ENCODE measurements around the gene GRIN3A.

Gene GRIN3A

DNA sequence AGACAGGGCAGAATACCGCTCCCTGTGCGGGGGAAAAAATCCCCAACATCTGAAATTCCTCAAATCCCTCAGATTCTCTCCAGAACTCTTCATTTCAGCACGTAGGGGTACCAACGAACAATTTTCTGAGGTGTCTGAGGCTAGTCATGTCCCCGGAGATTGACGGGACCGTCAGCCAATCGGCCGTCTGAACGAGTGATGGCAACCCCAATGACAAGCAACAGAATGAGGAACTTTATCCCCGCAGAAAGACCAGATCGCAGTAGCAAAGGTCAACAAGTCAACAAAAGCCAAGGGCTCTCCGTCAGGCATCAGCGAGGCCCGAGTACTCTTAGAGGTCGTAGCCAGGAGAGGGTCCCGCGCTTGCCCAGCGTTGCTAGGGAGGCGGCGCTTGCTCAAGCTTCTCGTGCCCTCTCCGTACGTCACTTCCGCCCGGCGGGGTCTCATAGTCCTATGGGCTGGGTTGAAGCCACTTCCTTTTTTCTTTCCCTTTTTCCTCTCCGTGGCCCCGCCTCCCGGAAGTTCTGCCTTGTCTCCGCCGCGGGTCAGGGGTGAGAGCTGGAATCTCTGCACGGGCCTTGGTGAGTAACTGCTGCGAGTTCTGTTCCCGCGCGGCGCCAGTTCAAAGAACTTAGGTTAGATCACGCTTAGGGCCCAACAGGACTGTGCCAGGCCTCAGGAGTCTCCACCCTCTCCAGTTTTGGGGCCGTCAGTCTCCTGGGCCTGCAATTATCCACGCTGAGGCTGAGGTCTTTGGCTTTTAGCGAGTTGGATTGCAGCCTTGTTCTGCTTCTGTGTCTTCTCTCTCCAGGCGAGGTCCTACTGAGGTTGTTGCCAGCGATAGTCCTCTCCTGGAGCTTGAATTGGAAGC, 204.9 kb downstream of the GRIN3A start, which contains the start of gene RNF20:
Gene RNF20 (plus strand): TSS at position 520 of the 871 bp plus-strand sequence. CDS start 1,571 bp downstream, outside the sequence.
- ChIA-PET CTCF (interaction anchor here (0.6 to 2.5 kb wide), 6 partner anchors 11 to 85 kb away, joined by 3 to 16 read pairs (median 4); no protein-coding TSS in a partner anchor), POLR2A (no interaction called here)
- DNase-seq (ENCODE audit: extremely low spot score), result peak; percentile 94
- TF ChIP-seq, protein P1, sequence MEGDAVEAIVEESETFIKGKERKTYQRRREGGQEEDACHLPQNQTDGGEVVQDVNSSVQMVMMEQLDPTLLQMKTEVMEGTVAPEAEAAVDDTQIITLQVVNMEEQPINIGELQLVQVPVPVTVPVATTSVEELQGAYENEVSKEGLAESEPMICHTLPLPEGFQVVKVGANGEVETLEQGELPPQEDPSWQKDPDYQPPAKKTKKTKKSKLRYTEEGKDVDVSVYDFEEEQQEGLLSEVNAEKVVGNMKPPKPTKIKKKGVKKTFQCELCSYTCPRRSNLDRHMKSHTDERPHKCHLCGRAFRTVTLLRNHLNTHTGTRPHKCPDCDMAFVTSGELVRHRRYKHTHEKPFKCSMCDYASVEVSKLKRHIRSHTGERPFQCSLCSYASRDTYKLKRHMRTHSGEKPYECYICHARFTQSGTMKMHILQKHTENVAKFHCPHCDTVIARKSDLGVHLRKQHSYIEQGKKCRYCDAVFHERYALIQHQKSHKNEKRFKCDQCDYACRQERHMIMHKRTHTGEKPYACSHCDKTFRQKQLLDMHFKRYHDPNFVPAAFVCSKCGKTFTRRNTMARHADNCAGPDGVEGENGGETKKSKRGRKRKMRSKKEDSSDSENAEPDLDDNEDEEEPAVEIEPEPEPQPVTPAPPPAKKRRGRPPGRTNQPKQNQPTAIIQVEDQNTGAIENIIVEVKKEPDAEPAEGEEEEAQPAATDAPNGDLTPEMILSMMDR (IDR thresholded peaks at IDR 0.05; ENCODE audit: control extremely low read depth, extremely low read depth, low read depth, missing control alignments), result no peak

DNA sequence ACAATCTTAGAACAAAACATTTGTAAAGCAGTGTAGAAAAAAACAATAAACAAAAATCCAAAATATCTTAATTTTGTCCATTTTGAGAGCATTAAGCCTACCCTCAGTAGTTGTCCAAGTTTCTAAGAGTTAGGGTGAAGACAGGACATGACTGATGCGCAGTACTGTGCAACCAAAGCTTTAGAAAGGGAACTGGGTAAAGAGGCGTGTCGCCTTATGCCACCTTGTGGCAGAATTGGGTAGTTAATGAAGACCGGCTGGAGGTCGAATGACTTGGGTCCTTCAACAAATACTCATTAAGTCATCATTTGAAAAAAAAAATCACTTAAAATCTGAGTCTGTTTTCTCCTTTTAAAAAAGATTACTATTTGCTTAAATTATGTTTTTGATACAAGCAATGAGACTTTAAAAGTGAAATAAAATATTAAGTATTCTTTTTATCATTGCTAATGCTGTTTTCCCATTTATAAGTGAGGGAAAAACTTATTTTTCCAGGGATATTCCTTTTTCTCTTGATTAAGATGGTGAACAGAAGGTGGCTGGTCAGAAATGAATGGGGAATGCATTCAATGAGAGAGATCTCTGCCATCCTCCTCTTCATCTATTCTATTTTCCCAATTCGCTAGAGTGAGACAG, 208.3 kb downstream of the GRIN3A start:
- DNase-seq (ENCODE audit: extremely low spot score), result peak; percentile 70

DNA sequence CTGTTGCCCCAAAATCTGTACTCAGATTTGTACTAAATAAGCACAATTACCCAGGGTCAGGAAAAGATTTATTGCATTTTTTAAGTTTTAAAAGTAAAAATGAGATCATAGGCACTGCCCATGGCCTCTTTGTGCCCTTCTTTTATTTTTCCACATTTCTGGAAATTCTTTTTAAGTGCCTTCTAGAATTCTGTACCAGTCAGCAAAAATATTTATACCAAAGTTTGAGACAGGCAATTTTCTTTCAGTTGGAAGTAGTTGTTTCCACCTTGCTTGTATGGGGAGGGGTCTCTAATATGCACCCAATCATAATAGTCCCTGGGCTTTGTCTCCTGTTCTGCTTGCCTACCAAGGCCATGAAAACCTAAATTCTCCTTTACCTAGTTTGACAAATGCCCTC, 210.4 kb downstream of the GRIN3A start:
- ChIA-PET POLR2A (no interaction called here), CTCF (interaction anchor here (0.8 to 3.5 kb wide), 7 partner anchors 10 to 408 kb away, joined by 3 to 13 read pairs (median 4); no protein-coding TSS in a partner anchor)
- TF ChIP-seq, protein P1 (IDR thresholded peaks at IDR 0.05; ENCODE audit: control extremely low read depth, extremely low read depth, low read depth, missing control alignments), result no peak
- no peak for DNase-seq (ENCODE audit: extremely low spot score)

More for the DNA sequence above, 208.3 kb downstream of the GRIN3A start:
- TF ChIP-seq, protein P1 (IDR thresholded peaks at IDR 0.05; ENCODE audit: control extremely low read depth, extremely low read depth, low read depth, missing control alignments), result peak; percentile 77
- ChIA-PET POLR2A (no interaction called here), CTCF (interaction anchor here (0.6 to 3.6 kb wide), 24 partner anchors 11 to 928 kb away, joined by 3 to 49 read pairs (median 4); partner anchors contain the start of gene ALDOB)

DNA sequence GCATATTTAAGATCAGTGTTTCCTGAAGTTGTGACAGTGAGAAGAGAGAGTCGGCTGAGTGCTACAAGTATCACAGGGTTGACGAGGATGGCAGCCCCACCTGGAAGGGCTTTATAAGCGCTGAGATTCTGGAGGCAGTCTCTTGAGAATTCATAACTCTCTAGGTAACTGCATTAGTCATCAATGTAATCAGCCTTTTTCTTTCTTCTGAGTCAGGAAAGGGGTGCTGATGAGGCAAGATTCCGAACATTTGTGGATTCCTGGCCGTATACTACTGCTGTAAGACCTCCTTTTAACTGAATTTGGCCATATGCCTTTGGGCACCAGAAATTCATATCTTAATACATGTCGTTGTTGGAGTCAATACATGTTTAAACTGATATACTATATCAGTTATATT, 211.4 kb downstream of the GRIN3A start:
- TF ChIP-seq, protein P1 (IDR thresholded peaks at IDR 0.05; ENCODE audit: control extremely low read depth, extremely low read depth, low read depth, missing control alignments), result no peak
- no peak for DNase-seq (ENCODE audit: extremely low spot score)
- CTCF ChIA-PET, result interaction anchor here (0.8 to 3.5 kb wide), 6 partner anchors 11 to 407 kb away, joined by 3 to 13 read pairs (median 4); no protein-coding TSS in a partner anchor
- POLR2A ChIA-PET, result no interaction called here

DNA sequence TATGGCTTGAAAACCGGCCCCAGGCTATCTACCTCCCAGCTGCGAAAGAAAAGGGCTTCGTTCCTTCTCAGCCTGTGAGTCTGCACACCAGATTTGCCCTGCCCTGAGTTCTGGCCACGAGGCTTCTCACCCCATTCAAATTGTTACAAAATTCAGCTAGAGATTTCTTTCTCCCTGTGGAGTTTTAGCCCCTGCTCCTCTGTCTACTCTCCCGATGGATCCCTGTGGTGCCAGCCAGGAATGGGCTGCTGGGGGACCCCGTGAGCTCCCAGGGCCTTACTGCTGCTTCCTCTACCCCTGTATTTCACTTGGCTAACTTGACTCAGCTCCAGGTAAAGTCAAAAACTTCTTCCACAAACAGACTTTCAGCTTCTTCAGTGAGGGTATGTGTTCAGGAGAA, 214.1 kb downstream of the GRIN3A start:
- ChIA-PET POLR2A (no interaction called here), CTCF (interaction anchor here (0.7 to 0.9 kb wide), 2 partner anchors 18 to 65 kb away, joined by 3 read pairs; no protein-coding TSS in a partner anchor)
- DNase-seq (ENCODE audit: extremely low spot score), result no peak
- TF ChIP-seq, protein P1 (IDR thresholded peaks at IDR 0.05; ENCODE audit: control extremely low read depth, extremely low read depth, low read depth, missing control alignments), result no peak

Data from GM10248 (cell line).